Liver (tissue), 3 donors: Measurements from ENCODE around the gene RAC2.

ENCODE experiments used
- EGR1 ChIP-seq, 2 donors: IDR thresholded peaks; 2 replicates each; pipeline ENCODE4 v1.6.1; 2016 to 2018; ENCODE audit warnings: antibody characterized with exemption in 2 of 2, low read depth in 2 of 2
- FOXA1 ChIP-seq: IDR thresholded peaks from 2 replicates; pipeline ENCODE4 v1.6.1; 2016; ENCODE audit warnings: antibody characterized with exemption
- GABPA ChIP-seq, 2 donors: IDR thresholded peaks in 1 of 2; conservative IDR thresholded peaks in 1 of 2; 2 replicates each; pipeline ENCODE4 v1.6.1; 2016; ENCODE audit warnings: antibody characterized with exemption in 2 of 2, mild to moderate bottlenecking in 1 of 2, moderate library complexity in 1 of 2
- HNF4A ChIP-seq, 2 donors: conservative IDR thresholded peaks; 2 replicates each; pipeline ENCODE4 v1.6.1; 2016; ENCODE audit warnings: antibody characterized with exemption in 2 of 2, mild to moderate bottlenecking in 2 of 2
- NR2F2 ChIP-seq: IDR thresholded peaks from 2 replicates; pipeline ENCODE4 v1.6.1; 2016; ENCODE audit warnings: antibody characterized with exemption
- SP1 ChIP-seq: IDR thresholded peaks from 2 replicates; pipeline ENCODE4 v1.6.1; 2018; ENCODE audit warnings: antibody characterized with exemption, mild to moderate bottlenecking
- TAF1 ChIP-seq: conservative IDR thresholded peaks from 2 replicates; pipeline ENCODE4 v1.6.1; 2016; ENCODE audit warnings: antibody characterized with exemption, mild to moderate bottlenecking
- YY1 ChIP-seq: IDR thresholded peaks from 2 replicates; pipeline ENCODE4 v1.6.1; 2016; ENCODE audit warnings: antibody characterized with exemption, mild to moderate bottlenecking
- TF ChIP-seq, protein P1 (sequence below): fragments of 150-350 bp; IDR thresholded peaks from 2 replicates; pipeline ENCODE4 v1.5.1; 2017; ENCODE audit warnings: improper control_type of control experiment, low read depth, low read length; ENCODE audit not compliant: missing input control
- TF ChIP-seq, protein P2 (sequence below): IDR thresholded peaks from 2 replicates; pipeline ENCODE4 v1.6.1; 2016; ENCODE audit warnings: antibody characterized with exemption
- TF ChIP-seq, protein P3 (sequence below): IDR thresholded peaks from 2 replicates; pipeline ENCODE4 v1.6.1; 2016; ENCODE audit warnings: antibody characterized with exemption, mild to moderate bottlenecking
- TF ChIP-seq, protein P4 (sequence below): IDR thresholded peaks from 2 replicates; pipeline ENCODE4 v1.6.1; 2016; ENCODE audit warnings: antibody characterized with exemption
- donor health status: healthy.
- donor health status: healthy.

DNA sequence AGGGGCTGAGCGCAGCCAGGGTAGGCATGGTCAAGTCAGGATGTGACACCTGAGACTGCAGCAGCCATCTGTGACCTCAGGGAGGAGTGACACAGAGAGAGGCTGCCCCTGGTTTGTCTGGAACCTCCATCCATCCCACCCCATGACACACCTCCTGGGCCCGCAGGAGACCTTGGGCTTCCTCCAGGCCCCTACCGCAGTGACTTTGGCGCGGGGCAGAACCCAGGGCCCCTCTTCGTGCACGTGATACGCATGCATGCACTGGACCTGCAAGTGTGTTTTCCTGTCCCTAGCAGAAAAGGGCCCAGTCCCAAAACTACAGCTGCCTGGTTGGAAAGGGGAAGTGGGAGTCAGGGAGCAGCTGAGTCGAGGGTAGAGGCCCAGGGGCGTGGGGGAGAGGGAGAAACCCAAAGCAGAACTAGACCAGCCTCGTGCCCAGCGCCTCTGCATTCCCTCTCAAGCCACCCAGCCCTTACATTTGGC lies 30.4 kb upstream of the RAC2 start:
- TF ChIP-seq, protein P1, sequence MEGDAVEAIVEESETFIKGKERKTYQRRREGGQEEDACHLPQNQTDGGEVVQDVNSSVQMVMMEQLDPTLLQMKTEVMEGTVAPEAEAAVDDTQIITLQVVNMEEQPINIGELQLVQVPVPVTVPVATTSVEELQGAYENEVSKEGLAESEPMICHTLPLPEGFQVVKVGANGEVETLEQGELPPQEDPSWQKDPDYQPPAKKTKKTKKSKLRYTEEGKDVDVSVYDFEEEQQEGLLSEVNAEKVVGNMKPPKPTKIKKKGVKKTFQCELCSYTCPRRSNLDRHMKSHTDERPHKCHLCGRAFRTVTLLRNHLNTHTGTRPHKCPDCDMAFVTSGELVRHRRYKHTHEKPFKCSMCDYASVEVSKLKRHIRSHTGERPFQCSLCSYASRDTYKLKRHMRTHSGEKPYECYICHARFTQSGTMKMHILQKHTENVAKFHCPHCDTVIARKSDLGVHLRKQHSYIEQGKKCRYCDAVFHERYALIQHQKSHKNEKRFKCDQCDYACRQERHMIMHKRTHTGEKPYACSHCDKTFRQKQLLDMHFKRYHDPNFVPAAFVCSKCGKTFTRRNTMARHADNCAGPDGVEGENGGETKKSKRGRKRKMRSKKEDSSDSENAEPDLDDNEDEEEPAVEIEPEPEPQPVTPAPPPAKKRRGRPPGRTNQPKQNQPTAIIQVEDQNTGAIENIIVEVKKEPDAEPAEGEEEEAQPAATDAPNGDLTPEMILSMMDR: no peak
- TF ChIP-seq EGR1 (IDR thresholded peaks at IDR 0.05; ENCODE audit: low read depth in 2 of 2) (no peak), SP1 (no peak), GABPA (IDR thresholded peaks at IDR 0.05 in 1 of 2, conservative IDR thresholded peaks at IDR 0.05 in 1 of 2) (no peak), YY1 (no peak), HNF4A (conservative IDR thresholded peaks at IDR 0.05) (no peak), FOXA1 (no peak), TAF1 (no peak), NR2F2 (no peak)
- TF ChIP-seq, protein P2, sequence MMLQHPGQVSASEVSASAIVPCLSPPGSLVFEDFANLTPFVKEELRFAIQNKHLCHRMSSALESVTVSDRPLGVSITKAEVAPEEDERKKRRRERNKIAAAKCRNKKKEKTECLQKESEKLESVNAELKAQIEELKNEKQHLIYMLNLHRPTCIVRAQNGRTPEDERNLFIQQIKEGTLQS: no peak
- TF ChIP-seq, protein P3, sequence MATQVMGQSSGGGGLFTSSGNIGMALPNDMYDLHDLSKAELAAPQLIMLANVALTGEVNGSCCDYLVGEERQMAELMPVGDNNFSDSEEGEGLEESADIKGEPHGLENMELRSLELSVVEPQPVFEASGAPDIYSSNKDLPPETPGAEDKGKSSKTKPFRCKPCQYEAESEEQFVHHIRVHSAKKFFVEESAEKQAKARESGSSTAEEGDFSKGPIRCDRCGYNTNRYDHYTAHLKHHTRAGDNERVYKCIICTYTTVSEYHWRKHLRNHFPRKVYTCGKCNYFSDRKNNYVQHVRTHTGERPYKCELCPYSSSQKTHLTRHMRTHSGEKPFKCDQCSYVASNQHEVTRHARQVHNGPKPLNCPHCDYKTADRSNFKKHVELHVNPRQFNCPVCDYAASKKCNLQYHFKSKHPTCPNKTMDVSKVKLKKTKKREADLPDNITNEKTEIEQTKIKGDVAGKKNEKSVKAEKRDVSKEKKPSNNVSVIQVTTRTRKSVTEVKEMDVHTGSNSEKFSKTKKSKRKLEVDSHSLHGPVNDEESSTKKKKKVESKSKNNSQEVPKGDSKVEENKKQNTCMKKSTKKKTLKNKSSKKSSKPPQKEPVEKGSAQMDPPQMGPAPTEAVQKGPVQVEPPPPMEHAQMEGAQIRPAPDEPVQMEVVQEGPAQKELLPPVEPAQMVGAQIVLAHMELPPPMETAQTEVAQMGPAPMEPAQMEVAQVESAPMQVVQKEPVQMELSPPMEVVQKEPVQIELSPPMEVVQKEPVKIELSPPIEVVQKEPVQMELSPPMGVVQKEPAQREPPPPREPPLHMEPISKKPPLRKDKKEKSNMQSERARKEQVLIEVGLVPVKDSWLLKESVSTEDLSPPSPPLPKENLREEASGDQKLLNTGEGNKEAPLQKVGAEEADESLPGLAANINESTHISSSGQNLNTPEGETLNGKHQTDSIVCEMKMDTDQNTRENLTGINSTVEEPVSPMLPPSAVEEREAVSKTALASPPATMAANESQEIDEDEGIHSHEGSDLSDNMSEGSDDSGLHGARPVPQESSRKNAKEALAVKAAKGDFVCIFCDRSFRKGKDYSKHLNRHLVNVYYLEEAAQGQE: no peak
- TF ChIP-seq, protein P4, sequence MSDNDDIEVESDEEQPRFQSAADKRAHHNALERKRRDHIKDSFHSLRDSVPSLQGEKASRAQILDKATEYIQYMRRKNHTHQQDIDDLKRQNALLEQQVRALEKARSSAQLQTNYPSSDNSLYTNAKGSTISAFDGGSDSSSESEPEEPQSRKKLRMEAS: no peak
